SK-N-SH (cell line): ENCODE data around the gene MEI1. TPM values are rescaled to one million over a fixed set of nuclear protein-coding genes. Genes with fewer than 3 reads are reported as not detected.

ENCODE experiments used
- CTCF ChIA-PET: fragments of 300-600, 350-600 bp; formaldehyde crosslinking; extraction: SDS; loops from one replicate; lab custom pipeline; 2021; lab: Yijun Ruan, JAX
- POLR2A ChIA-PET: fragments of 350-600 bp; sonication (Branson Sonifier 250); formaldehyde crosslinking; extraction: SDS; loops from one replicate; lab custom pipeline; 2020; ENCODE audit warnings: antibody characterized with exemption, inconsistent platforms; lab: Yijun Ruan, JAX
- DNase-seq: peaks from one replicate; pipeline ENCODE4 v3.0.0; 2012
- H2AFZ ChIP-seq: fragments of 200-600 bp; sonication (generic); 2 replicates; pipeline ENCODE4 v1.8.1; 2016; ENCODE audit warnings: antibody characterized with exemption, mild to moderate bottlenecking, low read depth
- H3F3A ChIP-seq: fragments of 200-600 bp; sonication (generic); replicated peaks from 2 replicates; pipeline ENCODE3; 2016; ENCODE audit warnings: antibody characterized with exemption, mild to moderate bottlenecking; ENCODE audit not compliant: insufficient read depth
- H3K27ac ChIP-seq, 2 experiments: fragments of 200-500 bp in 1 of 2; fragments of 200-600 bp in 1 of 2; sonication (Bioruptor generic) in 1 of 2; sonication (generic), shearing (Covaris generic) in 1 of 2; 2 replicates each; pipeline versions ENCODE4 v1.5.1 to v1.6.1; 2014 to 2016; ENCODE audit warnings: low read depth in 2 of 2, inconsistent platforms in 1 of 2, low read length in 1 of 2, mild to moderate bottlenecking in 1 of 2, mixed read lengths in 1 of 2
- H3K27me3 ChIP-seq: fragments of 200-600 bp; sonication (generic), shearing (Covaris generic); 2 replicates; pipeline ENCODE4 v1.6.1; 2016; ENCODE audit warnings: mixed run types; ENCODE audit not compliant: insufficient read depth
- H3K36me3 ChIP-seq, 2 experiments: fragments of 200-500 bp in 1 of 2; fragments of 200-600 bp in 1 of 2; sonication (Bioruptor generic) in 1 of 2; sonication (generic) in 1 of 2; replicated peaks in 1 of 2; 2 replicates each; pipeline versions ENCODE3 to v1.5.1; 2014 to 2016; ENCODE audit warnings: low read length in 1 of 2, mild to moderate bottlenecking in 1 of 2; ENCODE audit not compliant: insufficient read depth in 2 of 2, control insufficient read depth in 1 of 2
- H3K4me1 ChIP-seq, 2 experiments: fragments of 200-500 bp in 1 of 2; fragments of 200-600 bp in 1 of 2; sonication (Bioruptor generic) in 1 of 2; sonication (generic), shearing (Covaris generic) in 1 of 2; 2 replicates each; pipeline versions ENCODE4 v1.5.1 to v1.6.1; 2014 to 2016; ENCODE audit warnings: low read depth in 1 of 2, low read length in 1 of 2, mixed run types in 1 of 2; ENCODE audit not compliant: insufficient read depth in 2 of 2, control insufficient read depth in 1 of 2
- H3K4me2 ChIP-seq: fragments of 200-600 bp; sonication (generic), shearing (Covaris generic); 2 replicates; pipeline ENCODE4 v1.6.1; 2017; ENCODE audit warnings: mixed run types
- H3K4me3 ChIP-seq, 2 experiments: fragments of 200-500 bp in 1 of 2; fragments of 200-600 bp in 1 of 2; sonication (Bioruptor generic) in 1 of 2; sonication (generic), shearing (Covaris generic) in 1 of 2; 2 replicates each; pipeline versions ENCODE4 v1.5.1 to v1.8.1; 2014 to 2016; ENCODE audit warnings: low read depth in 2 of 2, inconsistent platforms in 1 of 2, low read length in 1 of 2, mild to moderate bottlenecking in 1 of 2, mixed read lengths in 1 of 2, moderate library complexity in 1 of 2
- H3K79me2 ChIP-seq: fragments of 200-600 bp; sonication (generic); 2 replicates; pipeline ENCODE4 v1.8.1; 2017; ENCODE audit warnings: mild to moderate bottlenecking; ENCODE audit not compliant: insufficient read depth
- H3K9ac ChIP-seq: fragments of 200-600 bp; sonication (generic); 2 replicates; pipeline ENCODE4 v1.6.1; 2017; ENCODE audit warnings: mixed run types
- H3K9me2 ChIP-seq: fragments of 200-600 bp; sonication (generic); 2 replicates; pipeline ENCODE4 v1.6.1; 2017; ENCODE audit warnings: mixed run types
- H3K9me3 ChIP-seq: fragments of 200-600 bp; sonication (generic); 2 replicates; pipeline ENCODE4 v1.6.1; 2017; ENCODE audit warnings: mixed run types, mild to moderate bottlenecking, moderate library complexity
- H4K20me1 ChIP-seq: fragments of 200-600 bp; sonication (generic); 2 replicates; pipeline ENCODE4 v1.6.1; 2017; ENCODE audit warnings: mild to moderate bottlenecking, mixed run types; ENCODE audit not compliant: insufficient read depth
- CHD2 ChIP-seq: fragments of 150-350 bp; IDR thresholded peaks from 2 replicates; pipeline ENCODE4 v1.6.1; 2018; ENCODE audit warnings: low read length; ENCODE audit not compliant: partially characterized antibody
- EZH2phosphoT487 ChIP-seq: fragments of 200-600 bp; sonication (generic); IDR thresholded peaks from 2 replicates; pipeline ENCODE4 v1.6.1; 2017; ENCODE audit warnings: low read depth, mixed run types, mild to moderate bottlenecking, antibody characterized with exemption, moderate library complexity, borderline replicate concordance
- FOXM1 ChIP-seq: IDR thresholded peaks from 2 replicates; pipeline ENCODE4 v1.4.0; 2012; ENCODE audit warnings: low read depth, mild to moderate bottlenecking
- GABPA ChIP-seq: IDR thresholded peaks from 2 replicates; pipeline ENCODE4 v1.4.0; 2012; ENCODE audit warnings: low read depth, mild to moderate bottlenecking
- GATA2 ChIP-seq: sonication (generic); formaldehyde crosslinking; IDR thresholded peaks from 2 replicates; pipeline ENCODE4 v1.5.0; 2020; ENCODE audit warnings: mild to moderate bottlenecking, missing genetic modification reagents
- MAX ChIP-seq: IDR thresholded peaks from 2 replicates; pipeline ENCODE4 v1.4.0; 2012; ENCODE audit warnings: low read depth
- NRF1 ChIP-seq: IDR thresholded peaks from 2 replicates; pipeline ENCODE4 v1.6.1; 2012; ENCODE audit warnings: low read depth, mild to moderate bottlenecking, low read length
- RAD21 ChIP-seq: IDR thresholded peaks from 2 replicates; pipeline ENCODE4 v1.6.1; 2012; ENCODE audit warnings: mild to moderate bottlenecking, low read length
- SIN3A ChIP-seq: IDR thresholded peaks from 2 replicates; pipeline ENCODE4 v1.6.1; 2012; ENCODE audit warnings: low read depth, mild to moderate bottlenecking, low read length, moderate library complexity, borderline replicate concordance
- TAF1 ChIP-seq: IDR thresholded peaks from 2 replicates; pipeline ENCODE4 v1.6.1; 2012; ENCODE audit warnings: low read depth, mild to moderate bottlenecking, low read length, moderate library complexity, borderline replicate concordance
- TEAD4 ChIP-seq: IDR thresholded peaks from 2 replicates; pipeline ENCODE4 v1.4.0; 2012; ENCODE audit warnings: mild to moderate bottlenecking, borderline replicate concordance; ENCODE audit not compliant: insufficient read depth
- USF2 ChIP-seq: fragments of 150-350 bp; IDR thresholded peaks from 2 replicates; pipeline ENCODE4 v1.6.1; 2017; ENCODE audit warnings: antibody characterized with exemption, low read length, low read depth, borderline replicate concordance
- YY1 ChIP-seq: IDR thresholded peaks from 2 replicates; pipeline ENCODE4 v1.4.0; 2012; ENCODE audit warnings: low read depth, mild to moderate bottlenecking
- ZBTB33 ChIP-seq: IDR thresholded peaks from 2 replicates; pipeline ENCODE4 v1.4.0; 2012; ENCODE audit warnings: low read depth, borderline replicate concordance
- WGBS: methylation state at CpG from one replicate; pipeline ENCODE4 v1.1.6; 2017; ENCODE audit warnings: low lambda C conversion rate; 5-methylcytosine and 5-hydroxymethylcytosine counted together
- polyA plus RNA-seq, 3 experiments: library from polyadenylated mRNA; depleted of rRNA; stranded (reverse); fragments of >200 nt; gene quantifications; 2 replicates each; pipeline ENCODE4 v1.2.3, GENCODE V29; 2012

Gene MEI1
- polyA plus RNA-seq, 1 of the 3 experiments (the other 2 are of a cell fraction), result not detected

- H3F3A ChIP-seq, result no peaks in the 10 kb centered on the region
- CTCF ChIA-PET, result interaction anchor here (1.4 to 1.6 kb wide), 2 partner anchors 83 kb away, joined by 3 to 4 read pairs; no protein-coding TSS in a partner anchor
- no peak overlapping the region for H3K4me2 ChIP-seq
- H2AFZ ChIP-seq, result no peak overlapping the region
- no peak overlapping the region for H3K27ac ChIP-seq
- H3K9me2 ChIP-seq, result no peaks in the 10 kb centered on the region
- WGBS, result 49% methylated on average over 2 of the region's 3 CpGs
- TF ChIP-seq SIN3A, result no peak
- TF ChIP-seq RAD21, result no peak
- TF ChIP-seq ZBTB33, result no peak
- TF ChIP-seq TEAD4, result no peak
- no peak for TF ChIP-seq EZH2phosphoT487
- TF ChIP-seq USF2, result no peak
- TF ChIP-seq GATA2, result no peak
- TF ChIP-seq YY1, result no peak
- no peak for TF ChIP-seq FOXM1
- TF ChIP-seq TAF1, result no peak
- TF ChIP-seq GABPA, result no peak
- no peak for TF ChIP-seq MAX
- no peak for TF ChIP-seq NRF1
- no peak for TF ChIP-seq CHD2
- TF ChIP-seq, all 33 proteins: peak for 0
- H3K4me3 ChIP-seq, result no peak overlapping the region
- no peaks in the 10 kb centered on the region for H3K9me3 ChIP-seq
- no peak for DNase-seq
- no peak overlapping the region for H3K9ac ChIP-seq
- H3K4me1 ChIP-seq, result no peaks in the 10 kb centered on the region
- H3K79me2 ChIP-seq, result no peaks in the 10 kb centered on the region
- POLR2A ChIA-PET, result no interaction called here
- H4K20me1 ChIP-seq, result no peaks in the 10 kb centered on the region
- no peaks in the 10 kb centered on the region for H3K36me3 ChIP-seq
- no peaks in the 10 kb centered on the region for H3K27me3 ChIP-seq
Measured at GRCh38 chr22:41779929-41780505, 80.7 kb downstream of the MEI1 start.
